Measurements from ENCODE around the gene ATMIN. TPM values are rescaled to one million over a fixed set of nuclear protein-coding genes. Genes with fewer than 3 reads are reported as not detected.

ATMIN gene
- total RNA-seq, 1 donor from 2014 or later, result 32.3 TPM

- H3K4me1 Mint-ChIP-seq (ENCODE audit: low read depth), result peaks cover 6% of the 10 kb centered on the region
- peaks cover 4% of the 10 kb centered on the region for H3K9me3 Mint-ChIP-seq
- intact Hi-C loops (cut with micrococcal nuclease), result loop anchor here (5.0 kb wide), 1 partner anchor 537 kb away; no protein-coding TSS in a partner anchor
Measured at GRCh38 chr16:81094771-81095251, 59.2 kb downstream of the ATMIN start.

GRCh38 chr16:81095653-81095952 lies 60.0 kb downstream of the ATMIN start:
- Mint-ChIP-seq H3K27ac (no peak overlapping the region), H3K9me3 (peaks cover 4% of the 10 kb centered on the region), H3K4me3 (peak overlapping the region; percentile 81), H3K27me3 (ENCODE audit: insufficient read depth) (peaks cover 3% of the 10 kb centered on the region), H3K36me3 (ENCODE audit: low read depth) (no peaks in the 10 kb centered on the region), H3K4me1 (ENCODE audit: low read depth) (peaks cover 6% of the 10 kb centered on the region)
- DNase-seq (ENCODE audit: low spot score), result no peak
- intact Hi-C loops (cut with micrococcal nuclease), result loop anchor here (5.0 kb wide), 1 partner anchor 537 kb away; no protein-coding TSS in a partner anchor

More at GRCh38 chr16:81094771-81095251, 59.2 kb downstream of the ATMIN start:
- H3K27me3 Mint-ChIP-seq (ENCODE audit: insufficient read depth), result peaks cover 3% of the 10 kb centered on the region
- no peak for DNase-seq (ENCODE audit: low spot score)
- H3K27ac Mint-ChIP-seq, result no peak overlapping the region
- H3K36me3 Mint-ChIP-seq (ENCODE audit: low read depth), result peaks cover under 1% of the 10 kb centered on the region
- peak overlapping the region; percentile 81 for H3K4me3 Mint-ChIP-seq

DNA sequence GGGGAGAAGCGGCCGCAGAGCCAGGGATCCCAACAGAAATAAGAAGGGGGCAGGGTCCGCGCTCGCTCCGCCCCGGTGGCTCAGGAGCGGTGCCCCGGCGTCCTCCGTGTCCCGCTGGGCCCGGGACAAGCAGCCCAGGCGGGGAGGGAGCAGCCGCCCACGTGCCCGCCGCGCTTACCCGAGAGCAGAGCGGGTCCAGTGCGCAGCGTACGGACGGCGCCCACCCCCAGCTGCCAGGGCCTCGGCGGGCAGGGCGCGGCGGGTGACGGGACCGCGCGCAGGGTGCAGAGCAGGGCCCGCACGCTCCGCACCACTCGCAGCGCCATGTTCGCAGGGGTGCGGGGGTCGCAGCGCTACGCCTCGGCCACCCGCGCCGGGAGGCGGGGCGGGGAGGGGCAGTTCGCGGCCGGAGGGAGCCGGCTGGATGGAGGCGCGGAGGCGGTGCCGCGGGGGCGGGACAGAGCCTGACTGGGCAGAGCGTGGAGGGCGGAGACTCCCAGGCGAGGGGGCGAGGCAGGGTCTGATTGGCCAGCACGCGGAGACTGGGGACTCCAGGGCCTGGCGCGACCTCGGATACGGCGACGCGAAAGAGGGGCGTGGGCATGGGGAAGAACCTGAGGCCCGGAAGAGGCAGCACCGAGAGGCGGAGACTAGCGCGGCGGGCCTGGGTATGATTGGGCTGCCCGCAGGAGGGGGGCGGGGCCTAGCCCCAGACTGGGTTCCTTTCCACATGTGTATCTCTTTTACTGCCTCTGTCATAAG lies 60.5 kb downstream of the ATMIN start, which contains the start of gene GCSH:
GCSH (minus strand) TSS at position 443 of the 762 bp plus-strand sequence; CDS start at position 326, 117 bp downstream.
- peaks cover 6% of the 10 kb centered on the region for H3K4me1 Mint-ChIP-seq (ENCODE audit: low read depth)
- H3K27ac Mint-ChIP-seq, result peak within 1 kb of the TSS; percentile 46
- H3K4me3 Mint-ChIP-seq, result peak within 1 kb of the TSS; percentile 81

DNA sequence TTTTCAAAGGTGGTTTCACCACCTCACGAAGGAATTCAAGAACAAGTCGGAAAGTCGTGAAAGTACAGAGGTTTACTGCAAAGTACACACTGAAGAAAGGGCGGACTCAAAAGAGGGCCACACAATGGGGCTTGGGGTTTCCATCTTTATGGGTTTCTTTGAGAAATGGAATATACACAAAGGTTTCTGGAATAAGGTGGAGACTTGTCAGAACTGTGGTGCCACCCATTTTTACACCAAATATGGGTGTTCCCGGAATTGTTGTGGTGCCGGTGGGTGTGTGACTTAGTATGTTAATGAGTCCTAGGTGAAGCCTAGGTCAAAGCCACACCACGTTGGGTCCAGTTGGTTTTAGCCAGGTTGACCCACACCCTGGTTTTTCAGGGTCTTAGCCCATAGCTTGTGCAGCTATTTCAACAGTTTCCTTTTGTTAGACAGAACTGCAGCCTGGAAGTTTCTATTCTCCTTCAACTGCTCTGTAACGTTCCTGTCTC lies 61.1 kb downstream of the ATMIN start:
- H3K27me3 Mint-ChIP-seq (ENCODE audit: insufficient read depth), result peaks cover 3% of the 10 kb centered on the region
- peak overlapping the region; percentile 63 for H3K4me3 Mint-ChIP-seq
- H3K36me3 Mint-ChIP-seq (ENCODE audit: low read depth), result no peaks in the 10 kb centered on the region
- H3K27ac Mint-ChIP-seq, result peak overlapping the region; percentile 46
- intact Hi-C loops (cut with micrococcal nuclease), result loop anchor here (1.0 to 5.0 kb wide), 7 partner anchors 19 to 634 kb away; partner anchors contain the start of genes ATMIN, C16orf46, CENPN and GAN
- peaks cover 4% of the 10 kb centered on the region for H3K9me3 Mint-ChIP-seq
- peaks cover 6% of the 10 kb centered on the region for H3K4me1 Mint-ChIP-seq (ENCODE audit: low read depth)
- DNase-seq (ENCODE audit: low spot score), result no peak

More for the DNA sequence above, 60.5 kb downstream of the ATMIN start, which contains the start of gene GCSH:
- intact Hi-C loops (cut with micrococcal nuclease), result loop anchor here (1.0 to 5.0 kb wide), 7 partner anchors 19 to 635 kb away; partner anchors contain the start of genes ATMIN, C16orf46, CENPN and GAN
- Mint-ChIP-seq H3K36me3 (ENCODE audit: low read depth) (no peaks in the 10 kb centered on the region), H3K9me3 (peaks cover 4% of the 10 kb centered on the region), H3K27me3 (ENCODE audit: insufficient read depth) (peaks cover 3% of the 10 kb centered on the region)
- peak; percentile 99 for DNase-seq (ENCODE audit: low spot score)

Other genes with a start within 250 kb of the ATMIN start
- gene CDYL2, start 231.2 kb upstream of the ATMIN start, total RNA-seq, result 93.4 and 97.1 TPM in 2 replicates
- gene CMC2, start 29.0 kb upstream of the ATMIN start, total RNA-seq, result 141 and 156 TPM in 2 replicates
- gene CENPN, start 28.6 kb upstream of the ATMIN start, total RNA-seq, result 65.6 and 67.8 TPM in 2 replicates
- 0.32 and 0.41 TPM in 2 replicates for gene C16orf46, start 41.4 kb downstream of the ATMIN start, total RNA-seq
- 16.5 and 19.1 TPM in 2 replicates for gene GCSH, start 60.6 kb downstream of the ATMIN start, total RNA-seq
- not detected in 2 replicates for gene BCO1, start 202.8 kb downstream of the ATMIN start, total RNA-seq